ENCODE results near the gene MYO1H. TPM values are rescaled to one million over a fixed set of nuclear protein-coding genes. Genes with fewer than 3 reads are reported as not detected.

MYO1H gene
- total RNA-seq, 2 experiments from 2014 or later, result 0.28 to 0.59 TPM

GRCh38 chr12:109449845-109450532 lies 102.3 kb downstream of the MYO1H start:
- H3K4me2 ChIP-seq (ENCODE audit: low read length), result no peak overlapping the region
- H3K9me2 ChIP-seq (ENCODE audit: insufficient read depth, low read length), result no peaks in the 10 kb centered on the region
- DNase-seq (ENCODE audit: low spot score), result no peak
- no peaks in the 10 kb centered on the region for H3K4me1 ChIP-seq (ENCODE audit: insufficient read depth, low read length, poor library complexity, severe bottlenecking)
- H3K36me3 ChIP-seq (ENCODE audit: insufficient read depth, low read length), result peaks cover 73% of the 10 kb centered on the region
- no peak overlapping the region for H3K27ac ChIP-seq (ENCODE audit: low read depth, low read length, poor library complexity, severe bottlenecking)
- no peaks in the 10 kb centered on the region for H3K79me2 ChIP-seq (ENCODE audit: insufficient read depth, low read depth, low read length)
- ChIA-PET CTCF (ENCODE audit: unreplicated experiment) (no interaction called here), POLR2A (no interaction called here)
- TF ChIP-seq EZH2phosphoT487 (IDR thresholded peaks at IDR 0.05; ENCODE audit: borderline replicate concordance, low read depth, low read length) (no peak), CTCF (conservative IDR thresholded peaks at IDR 0.05; ENCODE audit: low read length) (0 out of 2 replicates have a peak, but pooled peaks have one; percentile 43)
- intact Hi-C loops (cut with micrococcal nuclease; ENCODE audit: unreplicated experiment), result no loop called here
- no peak overlapping the region for H3K4me3 ChIP-seq (ENCODE audit: low read depth, low read length, poor library complexity, severe bottlenecking)
- TSS peak; percentile 53 for BruUV-seq (replicated peaks)
- no peaks in the 10 kb centered on the region for H3K9me3 ChIP-seq (ENCODE audit: low read length)
- no peaks in the 10 kb centered on the region for H4K20me1 ChIP-seq (ENCODE audit: insufficient read depth, low read length)
- H2AFZ ChIP-seq (ENCODE audit: low read length), result no peak overlapping the region

GRCh38 chr12:109450980-109451379 lies 103.3 kb downstream of the MYO1H start:
- Histone ChIP-seq H3K36me3 (ENCODE audit: insufficient read depth, low read length) (peaks cover 79% of the 10 kb centered on the region), H3K27ac (ENCODE audit: low read depth, low read length, poor library complexity, severe bottlenecking) (no peak overlapping the region), H3K4me1 (ENCODE audit: insufficient read depth, low read length, poor library complexity, severe bottlenecking) (no peaks in the 10 kb centered on the region), H3K4me2 (ENCODE audit: low read length) (no peak overlapping the region), H3K9me3 (ENCODE audit: low read length) (no peaks in the 10 kb centered on the region), H3K79me2 (ENCODE audit: insufficient read depth, low read depth, low read length) (no peaks in the 10 kb centered on the region), H4K20me1 (ENCODE audit: insufficient read depth, low read length) (no peaks in the 10 kb centered on the region), H3K9me2 (ENCODE audit: insufficient read depth, low read length) (no peaks in the 10 kb centered on the region), H3K4me3 (ENCODE audit: low read depth, low read length, poor library complexity, severe bottlenecking) (no peak overlapping the region), H2AFZ (ENCODE audit: low read length) (no peak overlapping the region)
- ChIA-PET CTCF (ENCODE audit: unreplicated experiment) (no interaction called here), POLR2A (no interaction called here)
- no peak for DNase-seq (ENCODE audit: low spot score)
- no peak for TF ChIP-seq CTCF (conservative IDR thresholded peaks at IDR 0.05; ENCODE audit: low read length)
- no peak for TF ChIP-seq EZH2phosphoT487 (IDR thresholded peaks at IDR 0.05; ENCODE audit: borderline replicate concordance, low read depth, low read length)
- no TSS peak for BruUV-seq (replicated peaks)
- intact Hi-C loops (cut with micrococcal nuclease; ENCODE audit: unreplicated experiment), result no loop called here

- CTCF ChIA-PET (ENCODE audit: unreplicated experiment), result no interaction called here
- Histone ChIP-seq H3K9me2 (ENCODE audit: insufficient read depth, low read length) (no peaks in the 10 kb centered on the region), H3K79me2 (ENCODE audit: insufficient read depth, low read depth, low read length) (no peaks in the 10 kb centered on the region), H3K27ac (ENCODE audit: low read depth, low read length, poor library complexity, severe bottlenecking) (no peak overlapping the region), H2AFZ (ENCODE audit: low read length) (no peak overlapping the region), H3K36me3 (ENCODE audit: insufficient read depth, low read length) (peaks cover 83% of the 10 kb centered on the region), H3K9me3 (ENCODE audit: low read length) (no peaks in the 10 kb centered on the region), H3K4me2 (ENCODE audit: low read length) (no peak overlapping the region), H3K4me1 (ENCODE audit: insufficient read depth, low read length, poor library complexity, severe bottlenecking) (no peaks in the 10 kb centered on the region), H4K20me1 (ENCODE audit: insufficient read depth, low read length) (no peaks in the 10 kb centered on the region), H3K4me3 (ENCODE audit: low read depth, low read length, poor library complexity, severe bottlenecking) (no peak overlapping the region)
- POLR2A ChIA-PET, result no interaction called here
- intact Hi-C loops (cut with micrococcal nuclease; ENCODE audit: unreplicated experiment), result no loop called here
- DNase-seq (ENCODE audit: low spot score), result no peak
- BruUV-seq (replicated peaks), result no TSS peak
- TF ChIP-seq EZH2phosphoT487 (IDR thresholded peaks at IDR 0.05; ENCODE audit: borderline replicate concordance, low read depth, low read length) (no peak), CTCF (conservative IDR thresholded peaks at IDR 0.05; ENCODE audit: low read length) (no peak)
Observed at GRCh38 chr12:109451400-109451799, 103.7 kb downstream of the MYO1H start.

All from OCI-LY7 (cell line).